Placental pericyte (primary cell): ENCODE data around the gene DRC1. TPM values are rescaled to one million over a fixed set of nuclear protein-coding genes. Genes with fewer than 3 reads are reported as not detected.

Experiments
- total RNA-seq: library from RNA; depleted of rRNA; stranded (reverse); fragments of >200 nt; gene quantifications from 2 replicates; pipeline ENCODE4 v1.2.3, GENCODE V29; 2012

The DRC1 gene
- total RNA-seq: not detected in 2 replicates

DNA sequence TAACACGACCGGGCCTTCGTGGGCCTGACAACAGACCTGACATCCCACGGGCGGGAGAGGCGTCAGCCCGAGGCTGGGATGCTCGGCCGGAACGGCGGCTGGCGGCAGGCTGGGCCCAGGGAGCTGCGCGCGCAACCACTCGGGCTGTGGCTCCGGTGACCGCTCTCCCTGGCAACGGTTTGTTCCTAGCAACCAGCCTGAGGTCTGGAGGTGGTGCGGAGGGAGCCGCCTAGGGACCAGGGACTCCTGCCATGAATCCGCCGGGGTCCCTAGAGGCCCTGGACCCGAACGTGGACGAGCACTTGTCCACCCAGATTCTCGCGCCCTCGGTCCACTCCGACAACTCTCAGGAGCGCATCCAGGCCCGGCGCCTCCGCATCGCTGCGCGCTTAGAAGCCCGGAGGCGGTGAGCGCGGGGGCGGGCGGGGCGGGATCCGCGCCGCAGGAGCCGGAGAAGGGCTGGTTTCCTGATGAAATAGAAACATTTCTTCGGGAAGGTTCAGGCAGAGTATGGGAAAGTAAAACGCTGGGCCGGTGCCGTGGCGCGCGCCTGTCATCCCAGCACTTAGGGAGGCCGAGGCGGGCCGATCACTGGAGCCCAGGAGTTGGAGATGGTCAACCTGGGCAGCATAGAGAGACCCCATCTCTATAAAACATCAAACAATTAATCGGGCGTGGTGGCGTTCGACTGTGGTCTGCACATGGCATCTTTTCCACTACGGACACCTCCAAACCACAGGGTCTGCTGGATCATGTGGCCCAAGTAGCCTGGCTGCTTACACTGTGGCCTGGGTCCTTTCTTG is at the start of gene DRC1:
TSS of gene DRC1 (plus strand) at position 182 of the 803 bp plus-strand sequence. CDS start at position 252, 70 bp downstream.

DNA sequence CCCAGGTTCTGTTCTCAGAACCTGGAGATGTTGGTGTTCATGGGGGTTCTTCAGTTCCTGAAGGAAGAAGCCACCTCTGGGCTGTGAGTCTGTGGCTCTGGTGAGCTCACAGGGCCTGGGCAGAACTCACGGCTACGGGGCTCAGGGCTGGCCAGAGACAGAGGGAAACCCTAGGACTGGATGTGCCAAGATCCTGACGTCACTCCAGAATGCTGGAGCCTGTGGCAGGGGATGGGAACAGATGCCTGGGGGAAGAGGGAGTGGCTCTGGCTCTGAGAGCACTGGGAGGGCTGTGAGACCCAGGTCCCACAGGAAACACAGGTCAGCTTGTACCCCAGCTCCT is 76.2 kb downstream of the DRC1 start, which contains the start of gene OTOF:
TSS of gene OTOF (minus strand) at position 214 of the 343 bp plus-strand sequence.

Other genes with a start within 250 kb of the DRC1 start
- gene GAREM2, start 228.8 kb upstream of the DRC1 start, total RNA-seq: 1.3 TPM in 2 replicates
- gene HADHA, start 157.3 kb upstream of the DRC1 start, total RNA-seq: 115 and 143 TPM in 2 replicates
- gene HADHB, start 157.0 kb upstream of the DRC1 start, total RNA-seq: 75.4 and 88.6 TPM in 2 replicates
- 17.9 and 34.6 TPM in 2 replicates for gene SELENOI, start 55.8 kb upstream of the DRC1 start, total RNA-seq
- gene ADGRF3, start 55.1 kb upstream of the DRC1 start, total RNA-seq: under 0.01 TPM in 2 replicates
- 0.14 TPM in 1 of 2 replicates, not detected in the other for gene OTOF, start 76.2 kb downstream of the DRC1 start, total RNA-seq
- not detected in 2 replicates for gene CIB4, start 239.4 kb downstream of the DRC1 start, total RNA-seq